Measurements from ENCODE around the gene TFDP1. TPM values are rescaled to one million over a fixed set of nuclear protein-coding genes. Genes with fewer than 3 reads are reported as not detected.
A peak's percentile ranks its signal among the peaks of the same experiment; 100 is the strongest.

TFDP1 gene
- polyA plus RNA-seq, 3 donors = 30.3 to 54.0 (median 37.6) TPM

DNA sequence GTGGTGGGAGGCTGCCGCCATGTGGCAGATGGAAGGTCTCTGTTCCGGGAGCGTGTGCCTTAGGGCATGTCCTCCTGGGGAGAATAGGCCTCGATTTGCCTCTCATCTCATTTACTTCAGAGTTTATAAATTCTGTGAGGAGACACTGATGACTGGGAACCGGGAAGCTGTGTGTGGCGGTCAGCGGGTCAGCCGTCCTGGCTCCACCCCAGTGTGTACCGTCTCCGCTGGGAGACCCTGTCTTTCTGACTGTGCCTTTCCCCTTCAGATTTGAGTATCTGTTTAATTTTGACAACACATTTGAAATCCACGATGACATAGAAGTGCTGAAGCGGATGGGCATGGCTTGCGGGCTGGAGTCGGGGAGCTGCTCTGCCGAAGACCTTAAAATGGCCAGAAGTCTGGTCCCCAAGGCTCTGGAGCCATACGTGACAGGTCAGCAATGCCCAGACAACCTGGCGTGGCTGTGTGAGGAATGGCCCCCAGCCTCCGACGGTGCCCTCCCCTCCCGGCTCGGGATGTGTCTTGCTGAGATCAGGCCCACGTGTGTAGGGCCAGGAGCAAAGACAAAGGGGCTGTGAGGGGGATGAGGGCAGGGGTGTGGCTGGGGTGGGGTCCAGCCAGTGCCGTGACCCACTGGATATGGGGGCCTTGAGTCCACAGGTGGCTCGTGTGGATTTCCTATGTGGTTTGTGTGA is 51.9 kb downstream of the TFDP1 start:
- Mint-ChIP-seq H3K9me3 (peaks cover 16 to 48% (median 29%) of the 10 kb centered on the region in 7 donors), H3K27ac (peak overlapping the region in 1 of 7 donors; percentile 26), H3K4me1 (no peaks in the 10 kb centered on the region), H3K36me3 (peaks cover 90 to 96% of the 10 kb centered on the region in 2 donors), H3K27me3 (ENCODE audit: low read depth in 3 of 3) (peaks cover 0 to 2% (median 0%) of the 10 kb centered on the region in 3 donors), H3K4me3 (no peak overlapping the region)
- H3K79me2 ChIP-seq (ENCODE audit: insufficient read depth, low read length) = no peaks in the 10 kb centered on the region
- H3K36me3 ChIP-seq (replicated peaks in 1 of 2; ENCODE audit: control insufficient read depth in 1 of 2, insufficient read depth in 2 of 2, low read length in 2 of 2) = peaks cover 88 to 97% of the 10 kb centered on the region in 2 donors
- H3K9ac ChIP-seq (ENCODE audit: insufficient read depth, low read length, poor library complexity, severe bottlenecking) = no peak overlapping the region
- no peak overlapping the region for H3K4me3 ChIP-seq (replicated peaks in 1 of 3; ENCODE audit: low read depth in 2 of 3, low read length in 3 of 3)
- H3K4me1 ChIP-seq (ENCODE audit: control insufficient read depth in 1 of 2, insufficient read depth in 2 of 2, low read length in 2 of 2) = no peaks in the 10 kb centered on the region
- no peak overlapping the region for H3K27ac ChIP-seq (ENCODE audit: low read depth in 1 of 2, low read length in 2 of 2)
- H3K9me3 ChIP-seq (replicated peaks in 1 of 2; ENCODE audit: control insufficient read depth in 1 of 2, insufficient read depth in 1 of 2, low read length in 2 of 2) = peaks cover 12 to 32% of the 10 kb centered on the region in 2 donors
- no peaks in the 10 kb centered on the region for H4K20me1 ChIP-seq (ENCODE audit: insufficient read depth, low read length)
- H3K27me3 ChIP-seq (ENCODE audit: control insufficient read depth in 2 of 2, insufficient read depth in 2 of 2, low read length in 2 of 2) = no peaks in the 10 kb centered on the region
- over 99% methylated on average over 18 of the region's 24 CpGs for WGBS (ENCODE audit: insufficient coverage)
- H2AFZ ChIP-seq (ENCODE audit: insufficient read depth, low read depth, low read length, poor library complexity, severe bottlenecking) = no peak overlapping the region
- no peak for DNase-seq
- intact Hi-C loops (cut with micrococcal nuclease) = no loop called here
- no peak overlapping the region for H3K4me2 ChIP-seq (replicated peaks; ENCODE audit: extremely low read depth, low read length, poor library complexity, severe bottlenecking)
- TF ChIP-seq, protein P1, sequence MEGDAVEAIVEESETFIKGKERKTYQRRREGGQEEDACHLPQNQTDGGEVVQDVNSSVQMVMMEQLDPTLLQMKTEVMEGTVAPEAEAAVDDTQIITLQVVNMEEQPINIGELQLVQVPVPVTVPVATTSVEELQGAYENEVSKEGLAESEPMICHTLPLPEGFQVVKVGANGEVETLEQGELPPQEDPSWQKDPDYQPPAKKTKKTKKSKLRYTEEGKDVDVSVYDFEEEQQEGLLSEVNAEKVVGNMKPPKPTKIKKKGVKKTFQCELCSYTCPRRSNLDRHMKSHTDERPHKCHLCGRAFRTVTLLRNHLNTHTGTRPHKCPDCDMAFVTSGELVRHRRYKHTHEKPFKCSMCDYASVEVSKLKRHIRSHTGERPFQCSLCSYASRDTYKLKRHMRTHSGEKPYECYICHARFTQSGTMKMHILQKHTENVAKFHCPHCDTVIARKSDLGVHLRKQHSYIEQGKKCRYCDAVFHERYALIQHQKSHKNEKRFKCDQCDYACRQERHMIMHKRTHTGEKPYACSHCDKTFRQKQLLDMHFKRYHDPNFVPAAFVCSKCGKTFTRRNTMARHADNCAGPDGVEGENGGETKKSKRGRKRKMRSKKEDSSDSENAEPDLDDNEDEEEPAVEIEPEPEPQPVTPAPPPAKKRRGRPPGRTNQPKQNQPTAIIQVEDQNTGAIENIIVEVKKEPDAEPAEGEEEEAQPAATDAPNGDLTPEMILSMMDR (IDR thresholded peaks at IDR 0.05) = no peak

DNA sequence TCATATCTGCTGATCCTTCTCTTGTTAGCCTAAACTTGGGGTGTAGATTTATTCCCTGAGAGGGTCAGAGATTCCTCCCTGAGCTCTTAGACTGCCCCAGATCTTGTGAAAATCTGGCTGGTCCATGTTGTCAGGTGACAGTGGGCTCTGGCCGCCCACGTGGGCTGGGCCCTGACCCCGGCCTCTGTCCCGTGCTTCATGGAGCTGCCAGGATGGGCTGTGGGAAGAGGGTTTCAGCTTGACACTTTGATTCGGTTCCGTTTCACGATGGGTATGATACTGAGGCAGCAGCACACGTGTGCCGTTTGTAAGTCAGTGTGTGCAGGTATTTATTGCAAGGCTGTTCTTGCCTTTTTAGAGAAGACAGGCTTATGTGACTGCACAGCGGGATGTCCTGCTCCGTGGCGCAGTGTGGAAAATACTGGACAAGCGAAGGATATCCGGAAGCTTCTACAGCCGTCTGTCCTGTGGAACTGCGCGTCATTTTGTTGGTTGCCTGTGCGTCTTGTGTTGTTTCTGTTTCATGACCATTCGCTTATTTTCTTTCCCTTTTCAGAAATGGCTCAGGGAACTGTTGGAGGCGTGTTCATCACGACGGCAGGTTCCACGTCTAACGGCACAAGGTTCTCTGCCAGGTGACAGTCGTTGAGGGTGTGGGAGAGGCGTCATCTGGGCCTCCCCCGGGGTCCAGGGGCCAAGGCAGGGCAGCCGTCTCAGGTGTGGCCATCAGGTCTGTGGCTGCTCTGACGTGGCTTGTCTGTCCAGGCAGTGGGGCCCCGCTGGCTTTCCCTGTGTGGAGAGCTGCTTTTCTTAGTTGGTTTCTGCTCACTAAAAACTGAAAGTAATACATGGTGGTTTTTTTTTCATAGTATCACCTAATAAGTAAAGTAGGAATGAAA is 53.0 kb downstream of the TFDP1 start:
- intact Hi-C loops (cut with micrococcal nuclease) = no loop called here
- H3K27me3 ChIP-seq (ENCODE audit: control insufficient read depth in 2 of 2, insufficient read depth in 2 of 2, low read length in 2 of 2) = no peaks in the 10 kb centered on the region
- no peak overlapping the region for H3K4me3 Mint-ChIP-seq
- peaks cover 27 to 55% (median 38%) of the 10 kb centered on the region in 7 donors for H3K9me3 Mint-ChIP-seq
- H3K4me2 ChIP-seq (replicated peaks; ENCODE audit: extremely low read depth, low read length, poor library complexity, severe bottlenecking) = no peak overlapping the region
- H3K9ac ChIP-seq (ENCODE audit: insufficient read depth, low read length, poor library complexity, severe bottlenecking) = no peak overlapping the region
- no peak overlapping the region for H2AFZ ChIP-seq (ENCODE audit: insufficient read depth, low read depth, low read length, poor library complexity, severe bottlenecking)
- H3K27ac ChIP-seq (ENCODE audit: low read depth in 1 of 2, low read length in 2 of 2) = no peak overlapping the region
- H3K9me3 ChIP-seq (replicated peaks in 1 of 2; ENCODE audit: control insufficient read depth in 1 of 2, insufficient read depth in 1 of 2, low read length in 2 of 2) = peaks cover 23 to 40% of the 10 kb centered on the region in 2 donors
- H3K79me2 ChIP-seq (ENCODE audit: insufficient read depth, low read length) = no peaks in the 10 kb centered on the region
- H3K36me3 Mint-ChIP-seq = peaks cover 92 to 96% of the 10 kb centered on the region in 2 donors
- no peak overlapping the region for H3K4me3 ChIP-seq (replicated peaks in 1 of 3; ENCODE audit: low read depth in 2 of 3, low read length in 3 of 3)
- WGBS (ENCODE audit: insufficient coverage) = 97% methylated on average over 24 of the region's 30 CpGs
- peak overlapping the region in 3 of 7 donors; percentile 28 to 50 (median 37) for H3K27ac Mint-ChIP-seq
- H3K27me3 Mint-ChIP-seq (ENCODE audit: low read depth in 3 of 3) = peaks cover 0 to 2% (median 0%) of the 10 kb centered on the region in 3 donors
- H3K36me3 ChIP-seq (replicated peaks in 1 of 2; ENCODE audit: control insufficient read depth in 1 of 2, insufficient read depth in 2 of 2, low read length in 2 of 2) = peaks cover 88 to 97% of the 10 kb centered on the region in 2 donors
- no peak for DNase-seq
- H3K4me1 ChIP-seq (ENCODE audit: control insufficient read depth in 1 of 2, insufficient read depth in 2 of 2, low read length in 2 of 2) = no peaks in the 10 kb centered on the region
- TF ChIP-seq, protein P1 (IDR thresholded peaks at IDR 0.05) = no peak
- no peaks in the 10 kb centered on the region for H3K4me1 Mint-ChIP-seq
- H4K20me1 ChIP-seq (ENCODE audit: insufficient read depth, low read length) = no peaks in the 10 kb centered on the region

Measured in CD14-positive monocyte (primary cell).